GM21515 (cell line): ENCODE results near the gene INSYN1.

ENCODE experiments used
- ATAC-seq: cut with Tn5 transposase; IDR thresholded peaks from one replicate; pipeline ENCODE4 v1.9.1; 2021; ENCODE audit not compliant: unreplicated experiment

The INSYN1 gene

GRCh38 chr15:73777741-73778140 lies 24.6 kb upstream of the INSYN1 start:
- ATAC-seq: no peak

- no peak for ATAC-seq
Measured at GRCh38 chr15:73773428-73773827, 20.3 kb upstream of the INSYN1 start.

- no peak for ATAC-seq
Measured at GRCh38 chr15:73771385-73772045, 18.4 kb upstream of the INSYN1 start.

GRCh38 chr15:73770050-73770449 lies 16.9 kb upstream of the INSYN1 start:
- ATAC-seq: no peak

GRCh38 chr15:73767806-73768501 lies 14.8 kb upstream of the INSYN1 start:
- ATAC-seq: no peak

- no peak for ATAC-seq
Measured at GRCh38 chr15:73766598-73766997, 13.4 kb upstream of the INSYN1 start.

GRCh38 chr15:73765778-73766177 lies 12.6 kb upstream of the INSYN1 start:
- no peak for ATAC-seq

GRCh38 chr15:73763931-73764330 lies 10.8 kb upstream of the INSYN1 start:
- ATAC-seq: no peak

GRCh38 chr15:73760330-73761329 lies 7.5 kb upstream of the INSYN1 start:
- ATAC-seq: no peak

GRCh38 chr15:73758461-73758860 lies 5.3 kb upstream of the INSYN1 start:
- no peak for ATAC-seq

- ATAC-seq: no peak
Measured at GRCh38 chr15:73757571-73757970, 4.4 kb upstream of the INSYN1 start.

- no peak for ATAC-seq
Measured at GRCh38 chr15:73756947-73757513, 3.9 kb upstream of the INSYN1 start.

- no peak for ATAC-seq
Measured at GRCh38 chr15:73756390-73756789, 3.2 kb upstream of the INSYN1 start.

- no peak for ATAC-seq
Measured at GRCh38 chr15:73755946-73756345, 2.8 kb upstream of the INSYN1 start.

- ATAC-seq: no peak
Measured at GRCh38 chr15:73755481-73755880, 2.3 kb upstream of the INSYN1 start.

- no peak for ATAC-seq
Measured at GRCh38 chr15:73754461-73754860, 1.3 kb upstream of the INSYN1 start.

- ATAC-seq: no peak
Measured at GRCh38 chr15:73752806-73753193, 351 bp downstream of the INSYN1 start.

- ATAC-seq: no peak
Measured at GRCh38 chr15:73751899-73752805, 999 bp downstream of the INSYN1 start.

GRCh38 chr15:73751511-73751898 lies 1.6 kb downstream of the INSYN1 start:
- ATAC-seq: no peak

- no peak for ATAC-seq
Measured at GRCh38 chr15:73750951-73751350, 2.2 kb downstream of the INSYN1 start.
